ENCODE data around the gene ACIN1.

The ACIN1 gene

DNA sequence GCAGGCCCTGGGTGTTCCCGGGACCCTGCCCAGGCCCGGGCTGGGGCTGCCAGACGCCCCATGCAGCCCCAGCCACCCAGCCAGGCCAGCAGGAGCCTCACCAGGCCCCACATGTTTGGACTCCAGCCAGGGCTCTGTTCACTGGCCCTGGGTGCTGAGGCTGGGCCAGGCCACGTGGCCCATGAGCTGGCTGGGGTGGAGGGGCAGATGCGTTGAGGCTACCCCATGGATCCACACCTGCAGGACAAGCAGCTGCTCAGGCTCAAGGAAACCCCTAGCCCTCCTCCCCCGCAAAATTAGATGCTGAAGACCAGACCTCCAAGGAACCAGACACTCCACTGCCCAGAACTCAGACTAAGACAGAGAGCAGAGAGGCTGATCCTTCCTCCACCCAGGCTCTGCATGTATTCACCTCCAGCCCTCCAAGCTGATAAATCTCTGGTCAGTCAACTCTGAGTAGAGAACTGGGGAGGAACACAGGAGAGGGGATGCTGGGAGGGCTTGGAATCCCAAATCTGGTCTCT lies 39.3 kb downstream of the ACIN1 start:
- no peak overlapping the region for H2BK120ac ChIP-seq (ENCODE audit: low read depth, low read length)
- H3K4me2 ChIP-seq (ENCODE audit: low read length) = no peak overlapping the region
- no peak overlapping the region for H3K4ac ChIP-seq (ENCODE audit: low read depth, low read length)
- no peaks in the 10 kb centered on the region for H3K79me2 ChIP-seq (ENCODE audit: control insufficient read depth, insufficient read depth, low read length)
- H2BK15ac ChIP-seq (replicated peaks; ENCODE audit: low read depth) = no peak overlapping the region
- H4K8ac ChIP-seq (ENCODE audit: low read depth, low read length) = no peak overlapping the region
- no peak overlapping the region for H3K9ac ChIP-seq (ENCODE audit: low read length)
- peaks cover 2% of the 10 kb centered on the region for H3K79me1 ChIP-seq (ENCODE audit: low read length)
- H4K5ac ChIP-seq (ENCODE audit: low read length) = no peak overlapping the region
- H2AK5ac ChIP-seq (ENCODE audit: low read length) = no peak overlapping the region
- no peak overlapping the region for H3K4me3 ChIP-seq (ENCODE audit: low read length)
- no peak overlapping the region for H3K56ac ChIP-seq (ENCODE audit: low read length)
- no peaks in the 10 kb centered on the region for H3K4me1 ChIP-seq (ENCODE audit: control insufficient read depth, low read depth, low read length)
- peaks cover 2% of the 10 kb centered on the region for H3K36me3 ChIP-seq (ENCODE audit: control insufficient read depth, insufficient read depth, low read length)
- no peaks in the 10 kb centered on the region for H3K27me3 ChIP-seq (ENCODE audit: insufficient read depth, low read length, poor library complexity)
- no peak for DNase-seq
- no CpG with 5 or more reads among the region's 6 CpGs for WGBS (ENCODE audit: extremely low coverage, insufficient coverage, low lambda C conversion rate)
- no peak overlapping the region for H2BK5ac ChIP-seq (ENCODE audit: low read length)
- no peak overlapping the region for H3K18ac ChIP-seq (ENCODE audit: low read length)
- H3K23ac ChIP-seq (ENCODE audit: low read length) = no peak overlapping the region
- no peak overlapping the region for H3K27ac ChIP-seq (ENCODE audit: low read depth, low read length)

- Histone ChIP-seq H2AK5ac (ENCODE audit: low read length) (no peak overlapping the region), H3K27ac (ENCODE audit: low read depth, low read length) (no peak overlapping the region), H3K79me1 (ENCODE audit: low read length) (peaks cover 2% of the 10 kb centered on the region), H3K4me1 (ENCODE audit: control insufficient read depth, low read depth, low read length) (no peaks in the 10 kb centered on the region), H3K4me3 (ENCODE audit: low read length) (no peak overlapping the region), H3K27me3 (ENCODE audit: insufficient read depth, low read length, poor library complexity) (no peaks in the 10 kb centered on the region), H3K4me2 (ENCODE audit: low read length) (no peak overlapping the region), H3K18ac (ENCODE audit: low read length) (no peak overlapping the region), H3K4ac (ENCODE audit: low read depth, low read length) (no peak overlapping the region), H4K8ac (ENCODE audit: low read depth, low read length) (no peak overlapping the region), H3K23ac (ENCODE audit: low read length) (no peak overlapping the region), H3K9ac (ENCODE audit: low read length) (no peak overlapping the region), H3K36me3 (ENCODE audit: control insufficient read depth, insufficient read depth, low read length) (peaks cover 2% of the 10 kb centered on the region), H3K56ac (ENCODE audit: low read length) (no peak overlapping the region), H2BK15ac (replicated peaks; ENCODE audit: low read depth) (no peak overlapping the region), H2BK120ac (ENCODE audit: low read depth, low read length) (no peak overlapping the region), H2BK5ac (ENCODE audit: low read length) (no peak overlapping the region), H4K5ac (ENCODE audit: low read length) (no peak overlapping the region), H3K79me2 (ENCODE audit: control insufficient read depth, insufficient read depth, low read length) (no peaks in the 10 kb centered on the region)
- no peak for DNase-seq
- WGBS (ENCODE audit: extremely low coverage, insufficient coverage, low lambda C conversion rate) = no CpG with 5 or more reads among the region's 12 CpGs
Measured at GRCh38 chr14:23055147-23055550, 39.8 kb downstream of the ACIN1 start.

DNA sequence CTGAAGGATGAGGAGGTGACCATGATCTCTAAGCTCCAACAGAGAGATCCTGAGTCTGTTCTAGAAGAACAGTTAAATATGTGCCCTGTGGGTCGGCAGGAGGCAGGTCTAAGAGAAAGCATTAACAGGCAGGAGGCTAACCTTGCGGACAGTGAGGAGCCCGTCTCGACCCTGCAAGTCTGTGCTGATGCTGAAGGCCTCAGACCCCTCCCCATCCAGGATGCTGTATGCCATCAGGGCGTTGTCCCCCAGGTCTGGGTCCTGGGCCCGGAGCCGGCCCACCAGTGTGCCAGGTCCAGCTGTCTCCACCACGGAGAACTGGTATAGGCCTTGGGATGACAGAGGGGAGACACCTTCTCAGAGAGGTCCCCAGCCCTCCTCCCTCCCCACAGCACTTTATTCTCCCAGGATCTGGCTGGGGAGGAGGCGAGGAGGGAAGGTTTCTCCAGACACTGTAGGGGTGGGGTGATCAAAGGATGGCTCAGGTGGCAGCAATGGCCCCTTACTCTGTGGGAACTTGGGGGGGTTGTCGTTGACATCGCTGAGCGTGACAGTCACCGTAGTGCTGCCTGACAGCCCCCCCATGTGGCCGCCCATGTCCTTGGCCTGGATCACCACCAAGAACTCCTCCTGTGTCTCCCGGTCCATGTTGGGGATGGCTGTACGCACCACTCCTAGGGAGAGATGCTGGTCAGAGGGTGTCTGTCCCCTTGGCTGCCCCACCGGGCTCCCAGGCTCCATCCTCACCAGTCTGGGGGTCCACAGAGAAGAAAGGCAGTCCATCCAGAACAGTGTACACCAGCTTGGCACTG lies 40.7 kb downstream of the ACIN1 start:
- H3K4me1 ChIP-seq (ENCODE audit: control insufficient read depth, low read depth, low read length) = no peaks in the 10 kb centered on the region
- no peak overlapping the region for H3K4ac ChIP-seq (ENCODE audit: low read depth, low read length)
- no peak overlapping the region for H2AK5ac ChIP-seq (ENCODE audit: low read length)
- no peak overlapping the region for H3K9ac ChIP-seq (ENCODE audit: low read length)
- H3K27me3 ChIP-seq (ENCODE audit: insufficient read depth, low read length, poor library complexity) = no peaks in the 10 kb centered on the region
- H3K4me2 ChIP-seq (ENCODE audit: low read length) = no peak overlapping the region
- H3K79me2 ChIP-seq (ENCODE audit: control insufficient read depth, insufficient read depth, low read length) = no peaks in the 10 kb centered on the region
- no peak overlapping the region for H2BK5ac ChIP-seq (ENCODE audit: low read length)
- H3K27ac ChIP-seq (ENCODE audit: low read depth, low read length) = no peak overlapping the region
- H2BK120ac ChIP-seq (ENCODE audit: low read depth, low read length) = no peak overlapping the region
- no peak overlapping the region for H3K56ac ChIP-seq (ENCODE audit: low read length)
- DNase-seq = no peak
- no peak overlapping the region for H4K5ac ChIP-seq (ENCODE audit: low read length)
- no CpG with 5 or more reads among the region's 17 CpGs for WGBS (ENCODE audit: extremely low coverage, insufficient coverage, low lambda C conversion rate)
- no peak overlapping the region for H3K18ac ChIP-seq (ENCODE audit: low read length)
- peaks cover 2% of the 10 kb centered on the region for H3K36me3 ChIP-seq (ENCODE audit: control insufficient read depth, insufficient read depth, low read length)
- no peak overlapping the region for H2BK15ac ChIP-seq (replicated peaks; ENCODE audit: low read depth)
- H4K8ac ChIP-seq (ENCODE audit: low read depth, low read length) = no peak overlapping the region
- no peak overlapping the region for H3K4me3 ChIP-seq (ENCODE audit: low read length)
- H3K79me1 ChIP-seq (ENCODE audit: low read length) = peaks cover 2% of the 10 kb centered on the region
- no peak overlapping the region for H3K23ac ChIP-seq (ENCODE audit: low read length)

DNA sequence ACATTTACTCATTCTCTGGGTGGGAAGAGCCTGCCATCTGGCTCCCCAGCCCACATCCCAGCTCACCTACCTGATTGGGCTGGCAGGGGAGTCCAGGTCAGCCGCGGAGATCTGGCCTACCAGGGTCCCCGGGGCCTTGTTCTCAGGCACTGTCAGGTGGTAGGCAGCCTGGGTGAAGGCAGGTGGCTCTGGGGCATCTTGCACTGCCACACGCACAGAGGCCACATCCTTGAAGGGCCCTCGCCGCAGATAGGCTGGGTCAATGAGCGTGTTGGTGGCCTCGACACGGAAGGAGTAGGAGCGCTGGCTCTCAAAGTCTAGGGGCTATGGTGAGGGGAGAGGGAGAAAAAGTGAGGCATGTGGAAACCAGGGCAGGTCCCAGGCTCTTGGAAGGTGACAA lies 41.5 kb downstream of the ACIN1 start:
- Histone ChIP-seq H3K56ac (ENCODE audit: low read length) (no peak overlapping the region), H3K36me3 (ENCODE audit: control insufficient read depth, insufficient read depth, low read length) (peaks cover 2% of the 10 kb centered on the region)
- no CpG with 5 or more reads among the region's 10 CpGs for WGBS (ENCODE audit: extremely low coverage, insufficient coverage, low lambda C conversion rate)

DNA sequence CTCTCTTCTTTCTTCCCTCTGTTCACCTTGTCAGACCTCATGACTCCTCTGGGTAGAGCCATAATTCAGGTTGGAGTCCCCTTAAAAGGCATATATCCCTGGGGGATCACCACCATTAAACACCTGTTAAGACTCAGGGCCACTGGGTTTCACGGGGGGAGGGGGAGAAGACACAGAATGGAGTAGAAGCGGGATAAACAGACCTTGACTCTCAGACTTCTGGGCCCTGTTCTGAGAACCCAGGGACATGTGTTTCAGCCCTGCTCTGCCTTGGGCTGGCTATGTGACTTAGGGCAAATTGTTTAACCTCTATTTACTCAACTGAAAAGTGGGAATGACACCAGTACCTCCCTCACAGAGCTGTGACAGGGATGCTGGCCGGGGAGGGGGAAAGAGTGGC lies 42.3 kb downstream of the ACIN1 start:
- no peak overlapping the region for H3K56ac ChIP-seq (ENCODE audit: low read length)
- no peak overlapping the region for H3K23ac ChIP-seq (ENCODE audit: low read length)
- H3K18ac ChIP-seq (ENCODE audit: low read length) = no peak overlapping the region
- no peak overlapping the region for H4K8ac ChIP-seq (ENCODE audit: low read depth, low read length)
- no peak overlapping the region for H2BK15ac ChIP-seq (replicated peaks; ENCODE audit: low read depth)
- no peak for DNase-seq
- peaks cover 2% of the 10 kb centered on the region for H3K79me1 ChIP-seq (ENCODE audit: low read length)
- H3K27ac ChIP-seq (ENCODE audit: low read depth, low read length) = no peak overlapping the region
- no peak overlapping the region for H2AK5ac ChIP-seq (ENCODE audit: low read length)
- no peaks in the 10 kb centered on the region for H3K4me1 ChIP-seq (ENCODE audit: control insufficient read depth, low read depth, low read length)
- no peak overlapping the region for H2BK120ac ChIP-seq (ENCODE audit: low read depth, low read length)
- H4K5ac ChIP-seq (ENCODE audit: low read length) = no peak overlapping the region
- no peak overlapping the region for H3K4ac ChIP-seq (ENCODE audit: low read depth, low read length)
- H2BK5ac ChIP-seq (ENCODE audit: low read length) = no peak overlapping the region
- H3K4me3 ChIP-seq (ENCODE audit: low read length) = no peak overlapping the region
- H3K4me2 ChIP-seq (ENCODE audit: low read length) = no peak overlapping the region
- no peaks in the 10 kb centered on the region for H3K27me3 ChIP-seq (ENCODE audit: insufficient read depth, low read length, poor library complexity)
- no CpG with 5 or more reads among the region's 3 CpGs for WGBS (ENCODE audit: extremely low coverage, insufficient coverage, low lambda C conversion rate)
- peaks cover 2% of the 10 kb centered on the region for H3K36me3 ChIP-seq (ENCODE audit: control insufficient read depth, insufficient read depth, low read length)
- H3K79me2 ChIP-seq (ENCODE audit: control insufficient read depth, insufficient read depth, low read length) = no peaks in the 10 kb centered on the region
- H3K9ac ChIP-seq (ENCODE audit: low read length) = no peak overlapping the region

More for the DNA sequence above, 41.5 kb downstream of the ACIN1 start:
- Histone ChIP-seq H2BK120ac (ENCODE audit: low read depth, low read length) (no peak overlapping the region), H3K4me3 (ENCODE audit: low read length) (no peak overlapping the region), H3K4me2 (ENCODE audit: low read length) (no peak overlapping the region), H2BK15ac (replicated peaks; ENCODE audit: low read depth) (no peak overlapping the region), H4K5ac (ENCODE audit: low read length) (no peak overlapping the region), H4K8ac (ENCODE audit: low read depth, low read length) (no peak overlapping the region), H3K79me1 (ENCODE audit: low read length) (peaks cover 2% of the 10 kb centered on the region), H3K4ac (ENCODE audit: low read depth, low read length) (no peak overlapping the region), H3K27me3 (ENCODE audit: insufficient read depth, low read length, poor library complexity) (no peaks in the 10 kb centered on the region), H3K23ac (ENCODE audit: low read length) (no peak overlapping the region), H2AK5ac (ENCODE audit: low read length) (no peak overlapping the region), H3K9ac (ENCODE audit: low read length) (no peak overlapping the region), H2BK5ac (ENCODE audit: low read length) (no peak overlapping the region), H3K79me2 (ENCODE audit: control insufficient read depth, insufficient read depth, low read length) (no peaks in the 10 kb centered on the region), H3K4me1 (ENCODE audit: control insufficient read depth, low read depth, low read length) (no peaks in the 10 kb centered on the region), H3K27ac (ENCODE audit: low read depth, low read length) (no peak overlapping the region), H3K18ac (ENCODE audit: low read length) (no peak overlapping the region)
- no peak for DNase-seq

Measured in mesendoderm (in vitro differentiated cells).